ENCODE data around the gene TTBK1. TPM values are rescaled to one million over a fixed set of nuclear protein-coding genes. Genes with fewer than 3 reads are reported as not detected.

The TTBK1 gene
- total and polyA plus RNA-seq, 2 of the 4 experiments (the other 2 are of a cell fraction), result 0.02 TPM; not detected in 1

- no peak for DNase-seq
- ChIA-PET CTCF (no interaction called here), POLR2A (ENCODE audit: unreplicated experiment) (interaction anchor here (0.7 kb wide), 1 partner anchor 29 kb away, joined by 5 read pairs; no protein-coding TSS in a partner anchor)
- peaks cover 37% of the 10 kb centered on the region for H3K27me3 ChIP-seq (ENCODE audit: control insufficient read depth, insufficient read depth, low read length)
- WGBS, 2 experiments (ENCODE audit: extremely low coverage in 2 of 2, insufficient read length in 1 of 2), result 100% methylated on average over 1 of the region's 9 CpGs; no CpG with 5 or more reads in 1 of the 2 experiments
- H3K79me1 ChIP-seq (ENCODE audit: low read depth in 1 of 2, low read length in 2 of 2), result no peaks in the 10 kb centered on the region
- H3K23ac ChIP-seq (ENCODE audit: low read depth, low read length), result no peak overlapping the region
- H3K4ac ChIP-seq (ENCODE audit: low read depth, low read length), result no peak overlapping the region
- no peak overlapping the region for H2BK15ac ChIP-seq (ENCODE audit: low read depth, low read length)
- TF ChIP-seq BHLHE40 (IDR thresholded peaks at IDR 0.05; ENCODE audit: low read depth, low read length) (no peak), SMC3 (IDR thresholded peaks at IDR 0.05; ENCODE audit: low read depth, low read length) (no peak), RFX5 (IDR thresholded peaks at IDR 0.05; ENCODE audit: low read depth, low read length) (no peak), CEBPB (IDR thresholded peaks at IDR 0.05; ENCODE audit: low read depth, low read length) (no peak), MAZ (IDR thresholded peaks at IDR 0.05; ENCODE audit: borderline replicate concordance, low read depth, low read length) (no peak), POLR2A (IDR thresholded peaks at IDR 0.05; ENCODE audit: low read depth, low read length) (no peak), MXI1 (IDR thresholded peaks at IDR 0.05; ENCODE audit: borderline replicate concordance, low read depth, low read length) (no peak), MAFK (IDR thresholded peaks at IDR 0.05; ENCODE audit: low read depth, low read length) (no peak)
- H2BK120ac ChIP-seq (ENCODE audit: low read depth, low read length), result no peak overlapping the region
- no peak overlapping the region for H3K18ac ChIP-seq (ENCODE audit: low read depth, low read length)
- no peak overlapping the region for H3K4me2 ChIP-seq (ENCODE audit: low read depth, low read length)
- intact Hi-C loops (cut with micrococcal nuclease), result no loop called here
- no peaks in the 10 kb centered on the region for H3K9me3 ChIP-seq (ENCODE audit: control insufficient read depth, insufficient read depth, low read length)
- no peak overlapping the region for H4K91ac ChIP-seq (ENCODE audit: insufficient read depth, low read depth, low read length)
- no peak overlapping the region for H4K8ac ChIP-seq (ENCODE audit: low read depth in 2 of 2, low read length in 2 of 2)
- H4K5ac ChIP-seq (ENCODE audit: low read depth, low read length), result no peak overlapping the region
- H3K14ac ChIP-seq (replicated peaks; ENCODE audit: low read depth, low read length), result no peak overlapping the region
- no peak overlapping the region for H3K56ac ChIP-seq (ENCODE audit: extremely low read depth, insufficient read depth, low read length)
- H3K36me3 ChIP-seq (ENCODE audit: control insufficient read depth, insufficient read depth, low read length), result no peaks in the 10 kb centered on the region
- no peak overlapping the region for H2AK9ac ChIP-seq (replicated peaks; ENCODE audit: low read depth, low read length, poor library complexity)
- ATAC-seq (ENCODE audit: low read depth), result no peak
- no peak overlapping the region for H3K4me3 ChIP-seq (ENCODE audit: insufficient read depth, low read depth, low read length)
- no peak overlapping the region for H3K27ac ChIP-seq (ENCODE audit: insufficient read depth, low read length)
- H3K4me1 ChIP-seq (ENCODE audit: control insufficient read depth, insufficient read depth, low read length), result peaks cover 9% of the 10 kb centered on the region
- no peak overlapping the region for H2BK20ac ChIP-seq (ENCODE audit: low read depth, low read length)
- no peak overlapping the region for H3K9ac ChIP-seq (ENCODE audit: low read depth, low read length)
- BruUV-seq (replicated peaks), result no TSS peak
- in situ Hi-C loops (cut with MboI; ENCODE audit: low sequenced_read_pairs), result no loop called here
- dilution Hi-C loops (cut with HindIII; ENCODE audit: low sequenced_read_pairs, unreplicated experiment), result no loop called here
- H2AK5ac ChIP-seq (ENCODE audit: low read depth, low read length), result no peak overlapping the region
- H4K20me1 ChIP-seq (ENCODE audit: insufficient read depth, low read length), result no peaks in the 10 kb centered on the region
- H2AFZ ChIP-seq (replicated peaks; ENCODE audit: low read length, poor library complexity), result no peak overlapping the region
- no peak overlapping the region for H2BK5ac ChIP-seq (ENCODE audit: low read depth, low read length, poor library complexity, severe bottlenecking)
- peaks cover 6% of the 10 kb centered on the region; the same call in 1 of the 2 replicates for H3K9me1 ChIP-seq (ENCODE audit: insufficient read depth, low read length)
Measured at GRCh38 chr6:43282060-43282459, 38.8 kb downstream of the TTBK1 start.
